Measurements from ENCODE around the gene WDR87. TPM values are rescaled to one million over a fixed set of nuclear protein-coding genes. Genes with fewer than 3 reads are reported as not detected.

WDR87 gene
- total and polyA plus RNA-seq, 2 of the 4 experiments (the other 2 are of a cell fraction) = not detected

DNA sequence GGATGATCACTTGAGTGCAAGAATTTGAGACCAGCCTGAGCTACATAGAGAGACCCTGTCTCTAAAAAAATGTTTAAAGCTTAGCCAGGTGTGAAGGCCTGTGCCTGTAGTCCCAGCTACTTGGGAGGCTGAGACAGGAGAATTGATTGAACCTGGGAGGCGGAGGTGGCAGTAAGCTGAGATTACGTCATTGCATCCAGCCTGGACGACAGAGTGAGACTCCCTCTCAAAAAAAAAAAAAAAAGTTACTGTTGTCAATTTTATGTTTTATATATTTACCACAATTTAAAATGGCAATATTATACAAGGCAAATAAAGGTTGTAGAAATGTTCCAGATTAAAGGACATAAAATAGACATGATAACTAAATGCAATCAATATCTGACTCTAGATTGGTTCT is 29.2 kb downstream of the WDR87 start:
- no peak overlapping the region for H2AFZ ChIP-seq (replicated peaks; ENCODE audit: low read length, poor library complexity)
- no peaks in the 10 kb centered on the region for H3K36me3 ChIP-seq (ENCODE audit: control insufficient read depth, insufficient read depth, low read length)
- no TSS peak for BruUV-seq (replicated peaks)
- no peak overlapping the region for H2BK20ac ChIP-seq (ENCODE audit: low read depth, low read length)
- H2AK9ac ChIP-seq (replicated peaks; ENCODE audit: low read depth, low read length, poor library complexity) = no peak overlapping the region
- ATAC-seq (ENCODE audit: low read depth) = no peak
- no peak overlapping the region for H3K27ac ChIP-seq (ENCODE audit: insufficient read depth, low read length)
- DNase-seq = no peak
- H3K4me1 ChIP-seq (ENCODE audit: control insufficient read depth, insufficient read depth, low read length) = no peaks in the 10 kb centered on the region
- in situ Hi-C loops (cut with MboI; ENCODE audit: low sequenced_read_pairs) = no loop called here
- H3K18ac ChIP-seq (ENCODE audit: low read depth, low read length) = no peak overlapping the region
- H3K14ac ChIP-seq (replicated peaks; ENCODE audit: low read depth, low read length) = no peak overlapping the region
- no peak overlapping the region for H3K4me3 ChIP-seq (ENCODE audit: insufficient read depth, low read depth, low read length)
- no peak overlapping the region for H4K5ac ChIP-seq (ENCODE audit: low read depth, low read length)
- no peaks in the 10 kb centered on the region for H4K20me1 ChIP-seq (ENCODE audit: insufficient read depth, low read length)
- no peak overlapping the region for H3K4me2 ChIP-seq (ENCODE audit: low read depth, low read length)
- no peak overlapping the region for H3K9ac ChIP-seq (ENCODE audit: low read depth, low read length)
- no peaks in the 10 kb centered on the region for H3K9me1 ChIP-seq (ENCODE audit: insufficient read depth, low read length)
- no peak overlapping the region for H3K23ac ChIP-seq (ENCODE audit: low read depth, low read length)
- dilution Hi-C loops (cut with HindIII; ENCODE audit: low sequenced_read_pairs, unreplicated experiment) = no loop called here
- H2AK5ac ChIP-seq (ENCODE audit: low read depth, low read length) = no peak overlapping the region
- no peak overlapping the region for H2BK5ac ChIP-seq (ENCODE audit: low read depth, low read length, poor library complexity, severe bottlenecking)
- H2BK120ac ChIP-seq (ENCODE audit: low read depth, low read length) = no peak overlapping the region
- H3K79me1 ChIP-seq (ENCODE audit: low read depth in 1 of 2, low read length in 2 of 2) = no peaks in the 10 kb centered on the region
- H3K27me3 ChIP-seq (ENCODE audit: control insufficient read depth, insufficient read depth, low read length) = no peaks in the 10 kb centered on the region
- no peak overlapping the region for H3K4ac ChIP-seq (ENCODE audit: low read depth, low read length)
- no CpG with 5 or more reads among the region's 3 CpGs for WGBS, 2 experiments (ENCODE audit: extremely low coverage in 2 of 2, insufficient read length in 1 of 2)
- no peak overlapping the region for H4K91ac ChIP-seq (ENCODE audit: insufficient read depth, low read depth, low read length)
- H2BK15ac ChIP-seq (ENCODE audit: low read depth, low read length) = no peak overlapping the region
- no peak overlapping the region for H3K56ac ChIP-seq (ENCODE audit: extremely low read depth, insufficient read depth, low read length)
- ChIA-PET CTCF (no interaction called here), POLR2A (ENCODE audit: unreplicated experiment) (no interaction called here)
- no peak overlapping the region for H4K8ac ChIP-seq (ENCODE audit: low read depth in 2 of 2, low read length in 2 of 2)
- TF ChIP-seq MAZ (IDR thresholded peaks at IDR 0.05; ENCODE audit: borderline replicate concordance, low read depth, low read length) (no peak), RFX5 (IDR thresholded peaks at IDR 0.05; ENCODE audit: low read depth, low read length) (no peak), CHD1 (IDR thresholded peaks at IDR 0.05; ENCODE audit: low read depth, low read length) (no peak), CEBPB (IDR thresholded peaks at IDR 0.05; ENCODE audit: low read depth, low read length) (no peak), POLR2A (IDR thresholded peaks at IDR 0.05; ENCODE audit: low read depth, low read length) (no peak)
- TF ChIP-seq, protein P1, sequence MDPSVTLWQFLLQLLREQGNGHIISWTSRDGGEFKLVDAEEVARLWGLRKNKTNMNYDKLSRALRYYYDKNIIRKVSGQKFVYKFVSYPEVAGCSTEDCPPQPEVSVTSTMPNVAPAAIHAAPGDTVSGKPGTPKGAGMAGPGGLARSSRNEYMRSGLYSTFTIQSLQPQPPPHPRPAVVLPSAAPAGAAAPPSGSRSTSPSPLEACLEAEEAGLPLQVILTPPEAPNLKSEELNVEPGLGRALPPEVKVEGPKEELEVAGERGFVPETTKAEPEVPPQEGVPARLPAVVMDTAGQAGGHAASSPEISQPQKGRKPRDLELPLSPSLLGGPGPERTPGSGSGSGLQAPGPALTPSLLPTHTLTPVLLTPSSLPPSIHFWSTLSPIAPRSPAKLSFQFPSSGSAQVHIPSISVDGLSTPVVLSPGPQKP (IDR thresholded peaks at IDR 0.05; ENCODE audit: borderline replicate concordance, low read depth, low read length) = no peak
- TF ChIP-seq, protein P2, sequence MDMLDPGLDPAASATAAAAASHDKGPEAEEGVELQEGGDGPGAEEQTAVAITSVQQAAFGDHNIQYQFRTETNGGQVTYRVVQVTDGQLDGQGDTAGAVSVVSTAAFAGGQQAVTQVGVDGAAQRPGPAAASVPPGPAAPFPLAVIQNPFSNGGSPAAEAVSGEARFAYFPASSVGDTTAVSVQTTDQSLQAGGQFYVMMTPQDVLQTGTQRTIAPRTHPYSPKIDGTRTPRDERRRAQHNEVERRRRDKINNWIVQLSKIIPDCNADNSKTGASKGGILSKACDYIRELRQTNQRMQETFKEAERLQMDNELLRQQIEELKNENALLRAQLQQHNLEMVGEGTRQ (IDR thresholded peaks at IDR 0.05; ENCODE audit: low read depth, low read length) = no peak
- TF ChIP-seq, protein P3, sequence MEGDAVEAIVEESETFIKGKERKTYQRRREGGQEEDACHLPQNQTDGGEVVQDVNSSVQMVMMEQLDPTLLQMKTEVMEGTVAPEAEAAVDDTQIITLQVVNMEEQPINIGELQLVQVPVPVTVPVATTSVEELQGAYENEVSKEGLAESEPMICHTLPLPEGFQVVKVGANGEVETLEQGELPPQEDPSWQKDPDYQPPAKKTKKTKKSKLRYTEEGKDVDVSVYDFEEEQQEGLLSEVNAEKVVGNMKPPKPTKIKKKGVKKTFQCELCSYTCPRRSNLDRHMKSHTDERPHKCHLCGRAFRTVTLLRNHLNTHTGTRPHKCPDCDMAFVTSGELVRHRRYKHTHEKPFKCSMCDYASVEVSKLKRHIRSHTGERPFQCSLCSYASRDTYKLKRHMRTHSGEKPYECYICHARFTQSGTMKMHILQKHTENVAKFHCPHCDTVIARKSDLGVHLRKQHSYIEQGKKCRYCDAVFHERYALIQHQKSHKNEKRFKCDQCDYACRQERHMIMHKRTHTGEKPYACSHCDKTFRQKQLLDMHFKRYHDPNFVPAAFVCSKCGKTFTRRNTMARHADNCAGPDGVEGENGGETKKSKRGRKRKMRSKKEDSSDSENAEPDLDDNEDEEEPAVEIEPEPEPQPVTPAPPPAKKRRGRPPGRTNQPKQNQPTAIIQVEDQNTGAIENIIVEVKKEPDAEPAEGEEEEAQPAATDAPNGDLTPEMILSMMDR (conservative IDR thresholded peaks at IDR 0.05; ENCODE audit: low read depth, low read length) = no peak
- peaks cover 4% of the 10 kb centered on the region for H3K9me3 ChIP-seq (ENCODE audit: control insufficient read depth, insufficient read depth, low read length)
- intact Hi-C loops (cut with micrococcal nuclease) = no loop called here

Measured in IMR-90 (cell line).